T47D (cell line): Measurements from ENCODE around the gene WNK2.

ENCODE experiments used
- DNase-seq, 2 experiments: peaks; one replicate each; pipeline versions ENCODE4 v3.0.0 to v3.0.0-alpha.2; 2011 to 2012; ENCODE audit warnings: low read depth in 1 of 2, low spot score in 1 of 2
- JUND ChIP-seq: IDR thresholded peaks from 2 replicates; pipeline ENCODE4 v1.6.1; 2012; ENCODE audit warnings: low read depth
- in situ Hi-C: cut with HindIII; loops from 2 replicates; pipeline ENCODE4 v1.10.0; 2016; ENCODE audit warnings: low sequenced_read_pairs, low pct_unique_long_range_greater_than_20kb

Gene WNK2

GRCh38 chr9:93295031-93295430, 111.1 kb downstream of the WNK2 start:
- DNase-seq, result no peak
- in situ Hi-C loops, result no loop called here
- no peak for TF ChIP-seq JUND

GRCh38 chr9:93295456-93296076, 111.6 kb downstream of the WNK2 start:
- in situ Hi-C loops, result no loop called here
- DNase-seq, result no peak
- no peak for TF ChIP-seq JUND

GRCh38 chr9:93296889-93297480, 113.0 kb downstream of the WNK2 start:
- in situ Hi-C loops, result no loop called here
- TF ChIP-seq JUND, result no peak
- DNase-seq, result no peak

GRCh38 chr9:93297659-93298497, 113.9 kb downstream of the WNK2 start:
- TF ChIP-seq JUND, result no peak
- DNase-seq, result no peak
- in situ Hi-C loops, result no loop called here

- no peak for TF ChIP-seq JUND
- in situ Hi-C loops, result no loop called here
- no peak for DNase-seq
Measured at GRCh38 chr9:93298498-93299417, 114.8 kb downstream of the WNK2 start.

- in situ Hi-C loops, result no loop called here
- no peak for DNase-seq
- TF ChIP-seq JUND, result no peak
Measured at GRCh38 chr9:93299418-93300174, 115.7 kb downstream of the WNK2 start.

GRCh38 chr9:93300175-93300572, 116.2 kb downstream of the WNK2 start:
- in situ Hi-C loops, result no loop called here
- DNase-seq, result no peak
- TF ChIP-seq JUND, result no peak

GRCh38 chr9:93300585-93301081, 116.7 kb downstream of the WNK2 start:
- TF ChIP-seq JUND, result no peak
- no peak for DNase-seq
- in situ Hi-C loops, result no loop called here

GRCh38 chr9:93301291-93301811, 117.4 kb downstream of the WNK2 start:
- no peak for TF ChIP-seq JUND
- in situ Hi-C loops, result no loop called here
- DNase-seq, result no peak

- TF ChIP-seq JUND, result no peak
- no peak for DNase-seq
- in situ Hi-C loops, result no loop called here
Measured at GRCh38 chr9:93301911-93302541, 118.1 kb downstream of the WNK2 start.
